Measurements from ENCODE around the gene SLC9C2.
"Not testable (repeated sequence)": the region's sequence is repeated elsewhere in the genome, so short reads cannot be mapped to it uniquely, and the experiment has no call there.

Gene SLC9C2

GRCh38 chr1:173581383-173582079 is 21.3 kb downstream of the SLC9C2 start:
- DNase-seq (ENCODE audit: low read depth), result no peak

- DNase-seq (ENCODE audit: low read depth), result no peak
These were observed 22.2 kb downstream of the SLC9C2 start for GRCh38 chr1:173580658-173581057.

- DNase-seq (ENCODE audit: low read depth), result no peak
These were observed 22.8 kb downstream of the SLC9C2 start for GRCh38 chr1:173580071-173580470.

- no peak for DNase-seq (ENCODE audit: low read depth)
These were observed 29.3 kb downstream of the SLC9C2 start for GRCh38 chr1:173573596-173573995.

DNA sequence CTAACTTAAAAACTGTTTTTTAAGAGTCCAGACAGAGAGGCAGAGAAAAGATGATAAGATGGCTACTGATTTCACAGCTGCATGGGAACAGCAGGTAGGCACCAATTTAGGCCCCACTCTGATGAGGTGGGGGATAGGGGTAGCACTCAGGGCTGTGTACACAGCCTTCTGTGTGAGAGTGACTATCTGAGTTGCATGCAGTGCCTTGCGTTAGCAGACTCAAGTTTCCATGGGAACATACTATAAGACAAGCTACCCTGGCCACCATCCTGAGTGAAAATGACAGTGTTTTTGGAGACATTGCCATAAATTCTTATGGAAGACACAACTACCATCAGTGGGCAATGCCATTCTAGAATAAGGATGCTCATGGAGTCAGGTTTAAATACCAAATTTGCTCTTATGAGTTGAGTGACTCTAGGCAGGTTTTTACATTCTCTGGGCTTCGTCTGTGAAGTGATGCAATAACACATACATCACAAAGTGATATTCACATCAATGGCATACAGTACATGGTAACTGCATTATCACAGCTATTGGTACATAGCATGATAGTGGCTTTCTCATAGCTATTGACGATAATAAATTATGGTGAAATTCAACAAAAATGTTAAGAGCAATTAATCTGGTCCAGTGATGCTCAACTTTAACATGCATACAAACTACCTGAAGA is 30.5 kb downstream of the SLC9C2 start:
- no peak for DNase-seq (ENCODE audit: low read depth)

DNA sequence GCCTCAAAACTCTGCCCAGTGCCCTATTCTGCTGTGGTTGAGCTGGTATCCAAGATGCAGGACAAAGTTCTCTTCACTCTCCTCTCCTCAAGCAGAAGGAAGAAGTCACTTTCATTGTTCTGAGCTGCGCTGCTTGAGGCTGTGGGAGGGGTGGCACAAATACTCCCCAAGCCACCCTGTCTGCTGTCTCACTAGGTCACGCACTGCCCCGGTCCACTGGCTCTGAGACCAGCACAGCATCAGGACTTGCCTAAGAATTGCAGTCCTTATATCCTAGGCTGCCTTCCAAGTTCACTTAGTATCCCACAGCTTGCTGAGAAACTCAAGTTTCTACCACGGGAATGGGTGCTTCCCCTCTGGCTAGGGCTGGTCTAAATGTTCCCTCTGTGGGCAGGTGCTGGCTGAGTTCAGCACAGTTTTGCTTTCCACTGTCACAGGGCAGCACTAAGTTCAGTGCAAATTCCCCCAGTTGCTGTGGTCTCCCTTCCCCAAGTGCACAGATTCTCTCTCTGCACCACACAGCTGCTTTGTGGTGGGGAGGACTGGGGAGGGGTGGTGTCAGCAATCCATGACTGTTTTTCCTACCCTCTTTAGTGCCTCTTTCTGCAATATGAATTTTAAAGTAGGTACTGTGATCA is 32.4 kb downstream of the SLC9C2 start:
- no peak for DNase-seq (ENCODE audit: low read depth)

DNA sequence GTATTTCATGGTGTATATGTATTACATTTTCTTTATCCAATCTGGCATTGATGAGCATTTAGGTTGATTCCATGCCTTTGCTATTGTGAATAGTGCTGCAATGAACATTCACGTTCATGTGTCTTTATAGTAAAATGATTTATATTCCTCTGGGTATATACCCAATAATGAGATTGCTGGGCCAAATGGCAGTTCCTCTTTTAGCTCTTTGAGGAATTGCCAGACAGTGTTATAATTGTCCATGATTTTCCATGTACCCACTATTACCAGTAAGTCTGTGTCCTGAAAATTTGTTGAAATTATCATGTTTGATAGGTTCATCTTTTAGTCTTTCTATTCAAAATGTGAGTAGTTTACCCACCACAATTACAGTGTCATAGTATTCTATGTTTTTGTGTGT is 34.4 kb downstream of the SLC9C2 start:
- no peak for DNase-seq (ENCODE audit: low read depth)

GRCh38 chr1:173563846-173564245 is 39.0 kb downstream of the SLC9C2 start:
- not testable (repeated sequence) for DNase-seq (ENCODE audit: low read depth)

- no peak for DNase-seq (ENCODE audit: low read depth)
These were observed 40.1 kb downstream of the SLC9C2 start for GRCh38 chr1:173562813-173563212.

- no peak for DNase-seq (ENCODE audit: low read depth)
These were observed 41.6 kb downstream of the SLC9C2 start for GRCh38 chr1:173561263-173561662.

DNA sequence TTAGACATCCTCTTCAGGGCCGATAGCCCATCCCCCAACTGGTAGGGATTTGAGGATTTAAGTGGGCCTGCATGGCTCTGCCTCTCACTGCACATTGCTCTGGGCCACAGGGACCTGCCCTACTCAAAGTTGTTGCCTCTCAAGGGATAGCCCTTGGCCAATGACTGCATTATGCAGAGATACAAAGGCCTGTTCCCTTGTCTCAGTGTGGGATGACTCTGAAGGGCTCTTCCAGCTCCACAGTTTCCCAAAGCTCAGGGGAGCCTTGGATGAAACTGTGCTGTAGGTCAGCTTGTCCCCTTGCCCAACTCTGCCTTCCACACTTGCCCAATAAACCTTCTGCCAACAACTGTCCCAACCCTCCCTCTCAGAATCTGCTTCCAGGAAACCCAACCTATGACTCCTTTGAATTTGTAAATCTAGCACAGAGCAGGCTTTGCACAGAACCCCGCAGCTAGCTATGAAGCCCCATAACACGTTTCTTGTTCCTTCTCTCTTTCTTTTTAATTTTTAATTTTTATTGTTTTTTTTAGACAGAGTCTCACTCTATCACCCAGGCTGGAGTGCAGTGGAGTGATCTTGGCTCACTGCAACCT is 42.5 kb downstream of the SLC9C2 start:
- no peak for DNase-seq (ENCODE audit: low read depth)

DNA sequence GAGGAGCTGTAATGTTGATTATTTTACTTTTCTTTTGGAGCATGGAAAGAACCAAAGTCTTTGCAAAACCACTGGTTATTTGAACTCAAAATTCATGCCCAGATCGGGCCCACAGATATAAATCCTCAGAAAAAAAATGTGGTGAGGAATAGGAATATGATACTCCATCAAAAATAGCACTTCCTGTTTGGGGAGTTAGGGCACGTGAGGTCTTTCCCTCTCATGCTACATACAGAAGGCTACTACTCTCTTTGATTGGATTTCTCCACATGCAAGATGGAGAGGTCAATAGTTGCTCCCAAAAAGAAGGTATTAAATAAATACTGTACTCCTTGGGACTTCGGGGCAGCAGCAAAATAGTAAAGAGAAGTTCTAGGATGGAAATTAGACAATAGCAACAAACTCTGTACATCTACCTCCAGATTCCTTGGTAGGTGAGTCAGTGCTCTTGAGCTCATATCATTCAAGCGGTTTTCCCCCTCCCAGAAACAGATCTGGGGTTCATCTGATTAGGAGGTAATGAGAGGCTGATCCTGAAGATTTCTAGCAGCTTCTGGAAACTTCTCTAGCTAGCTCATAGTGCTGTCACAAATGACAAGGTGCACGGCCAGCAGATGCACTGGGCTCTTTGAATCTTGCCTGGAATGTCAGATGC is 47.1 kb downstream of the SLC9C2 start:
- DNase-seq (ENCODE audit: low read depth), result no peak

DNA sequence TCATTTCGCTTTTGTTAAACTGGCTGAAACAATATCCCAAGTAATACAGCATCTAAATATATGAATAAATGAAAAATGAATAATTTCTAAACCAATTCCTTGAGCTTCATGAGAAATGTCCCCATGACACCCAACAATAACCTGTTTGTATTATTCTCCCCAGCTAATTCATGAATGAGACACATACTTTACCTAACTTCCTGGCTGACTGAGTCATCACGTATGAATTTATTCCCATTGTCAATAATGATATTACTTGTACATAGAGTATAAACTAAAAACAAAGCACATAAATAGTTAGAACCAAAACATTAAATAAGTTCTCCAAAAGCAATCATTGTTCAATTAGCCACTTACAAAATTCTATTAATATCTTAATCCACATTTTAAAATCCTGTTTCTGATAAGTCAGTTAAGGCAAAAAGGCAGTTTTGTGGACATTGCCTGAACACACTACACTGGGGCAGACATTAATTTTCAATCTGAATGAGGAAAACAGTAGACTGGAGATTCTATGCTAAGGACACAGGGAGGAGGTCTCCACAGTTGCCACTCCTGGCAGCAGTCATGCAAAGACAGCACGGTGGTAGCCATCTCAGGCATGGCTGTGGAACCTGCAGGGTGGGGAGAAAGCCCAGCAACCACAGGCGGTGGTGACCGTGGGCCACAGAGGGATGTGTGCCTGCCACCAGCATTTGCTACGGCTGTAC is 48.2 kb downstream of the SLC9C2 start:
- no peak for DNase-seq (ENCODE audit: low read depth)

GRCh38 chr1:173554089-173554488 is 48.8 kb downstream of the SLC9C2 start:
- no peak for DNase-seq (ENCODE audit: low read depth)

GRCh38 chr1:173553312-173553711 is 49.6 kb downstream of the SLC9C2 start:
- no peak for DNase-seq (ENCODE audit: low read depth)

DNA sequence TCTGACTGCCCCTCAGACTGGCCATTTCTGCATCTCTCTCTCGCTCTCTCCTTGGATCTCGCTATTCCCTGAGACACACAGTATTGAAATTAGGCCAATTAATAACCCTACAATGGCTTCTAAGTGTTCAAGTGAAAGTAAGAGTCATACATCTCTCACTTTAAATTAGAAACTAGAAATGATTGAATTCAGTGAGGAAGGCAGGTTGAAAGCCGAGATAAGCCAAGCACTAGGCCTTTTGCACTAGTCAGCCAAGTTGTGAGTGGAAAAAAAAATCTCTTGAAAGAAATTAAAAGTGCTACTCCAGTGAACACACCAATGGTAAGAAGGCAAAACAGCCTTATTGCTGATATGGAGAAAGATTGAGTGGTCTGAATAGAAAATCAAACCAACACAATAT is 51.2 kb downstream of the SLC9C2 start:
- DNase-seq (ENCODE audit: low read depth), result no peak

DNA sequence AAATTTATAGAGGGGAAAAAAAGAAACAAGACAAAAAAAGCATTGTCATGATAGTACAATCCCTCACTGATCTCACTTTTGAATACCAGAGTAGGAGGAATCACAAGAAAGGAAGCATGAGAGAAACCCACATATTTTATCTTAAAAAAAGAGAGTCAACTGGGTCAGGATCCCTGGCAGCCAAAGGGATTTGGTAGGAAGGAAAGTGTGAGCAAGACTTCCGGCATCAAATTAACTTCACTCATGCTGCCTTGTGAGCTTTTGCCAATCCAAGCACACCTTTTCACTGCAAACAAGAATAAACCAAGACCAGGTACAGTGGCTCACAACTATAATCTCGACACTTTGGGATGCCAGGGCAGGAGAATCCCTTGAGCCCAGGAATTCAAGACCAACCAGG is 53.1 kb downstream of the SLC9C2 start:
- DNase-seq (ENCODE audit: low read depth), result no peak

DNA sequence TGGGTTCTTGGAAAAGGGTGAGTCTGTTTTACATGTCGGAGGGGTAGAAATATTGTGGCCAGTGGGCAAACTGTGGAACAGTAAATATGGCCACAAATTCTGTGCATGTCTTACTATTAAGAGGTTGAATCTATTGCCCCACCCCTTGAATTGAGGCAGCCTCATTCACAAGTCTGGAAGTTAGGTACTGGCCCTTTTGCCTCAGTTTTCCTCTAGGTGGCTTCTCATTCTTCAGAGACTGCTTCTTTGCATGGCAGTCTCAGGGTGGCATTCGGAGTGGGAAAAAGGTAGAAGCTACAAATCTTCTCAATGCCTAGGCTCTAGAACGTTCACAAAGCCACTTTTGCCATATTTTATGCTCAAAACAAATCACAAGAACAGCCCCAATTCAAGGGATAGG is 57.2 kb downstream of the SLC9C2 start:
- no peak for DNase-seq (ENCODE audit: low read depth)

- no peak for DNase-seq (ENCODE audit: low read depth)
These were observed 66.6 kb downstream of the SLC9C2 start for GRCh38 chr1:173536223-173536622.

DNA sequence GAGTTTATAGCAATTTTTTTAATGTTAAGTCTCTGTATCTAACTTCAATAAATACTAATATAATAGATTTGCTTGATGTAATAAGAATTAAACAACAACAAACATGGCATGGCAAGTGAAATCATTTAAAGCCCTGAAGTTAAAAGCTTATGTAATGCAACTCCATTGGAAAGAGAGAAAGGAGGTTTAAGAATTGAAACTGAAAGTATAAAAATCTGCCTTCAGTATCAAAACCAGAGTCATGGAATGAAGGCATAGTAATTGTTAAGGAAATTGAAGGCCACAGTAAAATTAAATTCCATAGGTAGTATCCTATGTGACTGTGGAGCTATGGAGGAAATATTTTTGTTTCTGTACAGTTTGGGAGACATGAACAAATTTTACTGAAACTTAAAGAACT is 70.6 kb downstream of the SLC9C2 start:
- DNase-seq (ENCODE audit: low read depth), result no peak

DNA sequence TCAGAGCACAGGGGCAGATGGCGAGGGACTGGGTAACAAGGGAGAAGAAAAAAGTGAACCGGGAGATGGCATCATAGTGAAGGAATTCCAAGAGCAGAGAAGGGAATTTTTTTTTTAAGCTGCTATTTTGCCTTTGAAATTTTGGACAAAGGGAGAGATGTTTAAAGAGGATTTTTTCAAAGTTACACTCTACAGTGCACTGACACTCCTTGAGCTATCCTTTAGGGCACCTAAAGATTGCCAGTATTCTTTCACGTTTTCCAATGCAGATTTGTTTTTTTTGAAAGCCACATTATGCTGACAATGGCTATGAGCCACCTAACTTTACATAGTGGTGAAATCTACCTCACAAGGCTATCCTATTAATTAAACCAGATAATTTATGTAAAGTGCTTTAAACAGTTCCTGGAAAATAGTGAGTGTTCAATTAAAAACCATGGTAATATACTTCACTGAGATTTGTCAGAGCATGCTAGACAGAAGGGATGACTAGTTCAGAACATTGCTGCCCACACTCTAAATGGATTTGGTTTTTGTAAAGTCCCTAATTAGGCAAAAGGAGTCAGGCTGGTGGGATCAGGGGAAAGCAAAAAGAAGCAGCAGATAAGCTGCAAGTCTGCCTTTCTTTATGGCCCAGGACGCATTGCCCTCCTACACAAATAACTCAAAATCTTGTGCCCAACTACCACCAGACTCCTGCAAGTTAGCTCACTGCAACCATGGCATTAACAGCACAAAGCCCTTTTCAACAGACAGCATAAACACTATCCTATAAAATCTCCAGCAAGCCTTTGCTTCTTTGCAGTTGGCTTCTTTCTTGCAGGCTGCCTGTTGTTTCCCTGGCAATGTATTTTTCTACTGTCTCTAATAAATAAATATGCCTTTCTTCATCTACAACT is 71.8 kb downstream of the SLC9C2 start:
- DNase-seq (ENCODE audit: low read depth), result no peak

All from activated T-cell treated with anti-CD3 and anti-CD28 coated beads for 24 hours (primary cell).